NCI-H2196 treated with DMSO at 0.1 percent for 48 hours (cell line): ENCODE data around the gene ELMOD3.
"Not testable (repeated sequence)": the region's sequence is repeated elsewhere in the genome, so short reads cannot be mapped to it uniquely, and the experiment has no call there.

Experiments
- DNase-seq: peaks from one replicate; lab custom pipeline; 2025; ENCODE audit not compliant: unreplicated experiment; lab: John Stamatoyannopoulos, UW

Gene ELMOD3

GRCh38 chr2:85371045-85371444, 16.5 kb downstream of the ELMOD3 start:
- DNase-seq: no peak

GRCh38 chr2:85376291-85377065, 21.9 kb downstream of the ELMOD3 start:
- no peak for DNase-seq

- DNase-seq: no peak
These were observed 22.5 kb downstream of the ELMOD3 start for GRCh38 chr2:85377083-85377482.

GRCh38 chr2:85378257-85378656, 23.7 kb downstream of the ELMOD3 start:
- no peak for DNase-seq

- no peak for DNase-seq
These were observed 25.5 kb downstream of the ELMOD3 start for GRCh38 chr2:85380048-85380447.

GRCh38 chr2:85383151-85383550, 28.6 kb downstream of the ELMOD3 start:
- DNase-seq: not testable (repeated sequence)

- no peak for DNase-seq
These were observed 29.3 kb downstream of the ELMOD3 start for GRCh38 chr2:85383850-85384249.

GRCh38 chr2:85385746-85386145, 31.2 kb downstream of the ELMOD3 start:
- no peak for DNase-seq

- no peak for DNase-seq
These were observed 33.2 kb downstream of the ELMOD3 start for GRCh38 chr2:85387754-85388153.

- no peak for DNase-seq
These were observed 34.4 kb downstream of the ELMOD3 start for GRCh38 chr2:85388878-85389538.

GRCh38 chr2:85390941-85391669, 36.5 kb downstream of the ELMOD3 start:
- DNase-seq: no peak

- DNase-seq: no peak
These were observed 39.3 kb downstream of the ELMOD3 start for GRCh38 chr2:85393836-85394235.

GRCh38 chr2:85394261-85394681, 39.7 kb downstream of the ELMOD3 start:
- DNase-seq: no peak

- DNase-seq: no peak
These were observed 40.4 kb downstream of the ELMOD3 start for GRCh38 chr2:85394976-85395375.

- DNase-seq: no peak
These were observed 41.4 kb downstream of the ELMOD3 start for GRCh38 chr2:85395912-85396475.

GRCh38 chr2:85396531-85397470, 42.2 kb downstream of the ELMOD3 start:
- no peak for DNase-seq

GRCh38 chr2:85397925-85398331, 43.4 kb downstream of the ELMOD3 start:
- no peak for DNase-seq

- DNase-seq: no peak
These were observed 44.0 kb downstream of the ELMOD3 start for GRCh38 chr2:85398426-85399182.

GRCh38 chr2:85399183-85399455, 44.5 kb downstream of the ELMOD3 start:
- no peak for DNase-seq

- no peak for DNase-seq
These were observed 45.5 kb downstream of the ELMOD3 start for GRCh38 chr2:85400023-85400422.
